Left renal pelvis (tissue), 4 donors: ENCODE data around the gene GRK4. TPM values are rescaled to one million over a fixed set of nuclear protein-coding genes. Genes with fewer than 3 reads are reported as not detected.
"Not testable (repeated sequence)": the region's sequence is repeated elsewhere in the genome, so short reads cannot be mapped to it uniquely, and the experiment has no call there.

Source experiments
- DNase-seq, 4 donors: peaks; one replicate each; pipeline ENCODE4 v3.0.0-alpha.2; 2013; ENCODE audit warnings: low read depth in 4 of 4, low spot score in 3 of 4
- polyA plus RNA-seq, 4 donors: library from polyadenylated mRNA; unstranded; fragments of 120-200 nt; gene quantifications; one replicate each; pipeline ENCODE4 v1.2.1, GENCODE V29; 2013; ENCODE audit not compliant: insufficient read length in 4 of 4

Gene GRK4
- polyA plus RNA-seq, 4 donors, result 6.6 to 11.5 (median 9.1) TPM

- DNase-seq, result no peak
Observed at GRCh38 chr4:2940267-2941137, 22.9 kb upstream of the GRK4 start.

GRCh38 chr4:2941138-2942036 lies 22.0 kb upstream of the GRK4 start:
- DNase-seq, result no peak

GRCh38 chr4:2942037-2942531 lies 21.3 kb upstream of the GRK4 start:
- DNase-seq, result no peak

GRCh38 chr4:2942532-2943363 lies 20.6 kb upstream of the GRK4 start:
- no peak for DNase-seq

- no peak for DNase-seq
Observed at GRCh38 chr4:2943364-2944090, 19.8 kb upstream of the GRK4 start.

GRCh38 chr4:2944091-2944482 lies 19.3 kb upstream of the GRK4 start:
- DNase-seq, result no peak

GRCh38 chr4:2944586-2945526 lies 18.5 kb upstream of the GRK4 start:
- no peak for DNase-seq

GRCh38 chr4:2945619-2946604 lies 17.5 kb upstream of the GRK4 start:
- not testable (repeated sequence) for DNase-seq

- no peak for DNase-seq
Observed at GRCh38 chr4:2946812-2947600, 16.4 kb upstream of the GRK4 start.

- DNase-seq, result no peak
Observed at GRCh38 chr4:2947926-2948325, 15.4 kb upstream of the GRK4 start.

- DNase-seq, result no peak
Observed at GRCh38 chr4:2948895-2949781, 14.2 kb upstream of the GRK4 start.

- no peak for DNase-seq
Observed at GRCh38 chr4:2949782-2950125, 13.6 kb upstream of the GRK4 start.

GRCh38 chr4:2950221-2950989 lies 13.0 kb upstream of the GRK4 start:
- DNase-seq, result no peak

GRCh38 chr4:2953496-2953895 lies 9.9 kb upstream of the GRK4 start:
- DNase-seq, result no peak
